Lower lobe of right lung (tissue), 2 donors: ENCODE measurements around the gene CLCA1. TPM values are rescaled to one million over a fixed set of nuclear protein-coding genes. Genes with fewer than 3 reads are reported as not detected.

Source experiments
- ATAC-seq, 2 donors: fragments of 200-7000 bp; cut with Tn5 transposase; one replicate each; pipeline ENCODE4 v1.9.1; 2020 to 2022; ENCODE audit warnings: mild to moderate bottlenecking in 2 of 2, moderate library complexity in 2 of 2
- DNase-seq: peaks from one replicate; pipeline ENCODE4 v3.0.0-alpha.2; 2020
- H3K27ac ChIP-seq: fragments of 200-600 bp; one replicate; pipeline ENCODE4 v1.8.0; 2022
- H3K27me3 ChIP-seq: fragments of 200-600 bp; one replicate; pipeline ENCODE4 v1.8.0; 2022; ENCODE audit warnings: low read depth
- H3K36me3 ChIP-seq: fragments of 200-600 bp; one replicate; pipeline ENCODE4 v1.8.0; 2022; ENCODE audit warnings: mild to moderate bottlenecking
- H3K4me1 ChIP-seq: fragments of 200-600 bp; one replicate; pipeline ENCODE4 v1.8.0; 2022
- H3K4me3 ChIP-seq: fragments of 200-600 bp; one replicate; pipeline ENCODE4 v1.8.0; 2022; ENCODE audit warnings: mild to moderate bottlenecking
- H3K9me3 ChIP-seq: fragments of 200-600 bp; one replicate; pipeline ENCODE4 v1.8.0; 2022
- CTCF ChIP-seq: fragments of 200-600 bp; IDR thresholded peaks from one replicate; pipeline ENCODE4 v1.8.0; 2022; ENCODE audit warnings: antibody characterized with exemption, mild to moderate bottlenecking
- intact Hi-C: fragments of 100-400 bp; cut with DNase I; formaldehyde crosslinking; loops from one replicate; pipeline ENCODE4 v1.11.0; 2022
- total RNA-seq: library from RNA; stranded (reverse); fragmentation: NEBNext Ultra II Directional; extraction: Animal tissue kit (Norgen Biotek cat#: 25700); gene quantifications from one replicate; pipeline ENCODE4 v1.2.1, GENCODE V29; 2021
- donor health status: DM: no; HTN: yes; CAD: no; lungs with severe emphysema.

The CLCA1 gene
- total RNA-seq, 1 donor from 2014 or later: not detected

GRCh38 chr1:86507935-86508582, 39.3 kb downstream of the CLCA1 start:
- no peaks in the 10 kb centered on the region for H3K9me3 ChIP-seq

GRCh38 chr1:86508583-86508969, 39.8 kb downstream of the CLCA1 start:
- TF ChIP-seq CTCF: no peak
- DNase-seq (no peak), ATAC-seq (no peak)

More at GRCh38 chr1:86507935-86508582, 39.3 kb downstream of the CLCA1 start:
- Histone ChIP-seq H3K4me1 (peaks cover 15% of the 10 kb centered on the region), H3K4me3 (no peak overlapping the region), H3K36me3 (no peaks in the 10 kb centered on the region), H3K27ac (no peak overlapping the region), H3K27me3 (no peaks in the 10 kb centered on the region)
- peak; percentile 58 to 65 for ATAC-seq
- no peak for DNase-seq
- TF ChIP-seq CTCF: peak; percentile 58
- intact Hi-C loops: no loop called here

GRCh38 chr1:86515597-86515996, 46.9 kb downstream of the CLCA1 start:
- Histone ChIP-seq H3K36me3 (no peaks in the 10 kb centered on the region), H3K4me1 (peaks cover 6% of the 10 kb centered on the region), H3K4me3 (no peak overlapping the region), H3K9me3 (no peaks in the 10 kb centered on the region), H3K27ac (no peak overlapping the region), H3K27me3 (no peaks in the 10 kb centered on the region)
- no peak for DNase-seq
- peak; percentile 44 for TF ChIP-seq CTCF
- peak in 1 of 2 donors; percentile 40 for ATAC-seq
- intact Hi-C loops: no loop called here

More at GRCh38 chr1:86508583-86508969, 39.8 kb downstream of the CLCA1 start:
- intact Hi-C loops: no loop called here
- no peaks in the 10 kb centered on the region for H3K9me3 ChIP-seq
- H3K4me3 ChIP-seq: no peak overlapping the region
- H3K27ac ChIP-seq: no peak overlapping the region
- no peaks in the 10 kb centered on the region for H3K27me3 ChIP-seq
- H3K36me3 ChIP-seq: no peaks in the 10 kb centered on the region
- peaks cover 15% of the 10 kb centered on the region for H3K4me1 ChIP-seq

GRCh38 chr1:86516335-86516734, 47.6 kb downstream of the CLCA1 start:
- Histone ChIP-seq H3K27ac (no peak overlapping the region), H3K27me3 (no peaks in the 10 kb centered on the region), H3K4me3 (no peak overlapping the region), H3K36me3 (no peaks in the 10 kb centered on the region), H3K9me3 (no peaks in the 10 kb centered on the region), H3K4me1 (peaks cover 6% of the 10 kb centered on the region)
- intact Hi-C loops: no loop called here
- no peak for TF ChIP-seq CTCF
- ATAC-seq (no peak), DNase-seq (no peak)

- ATAC-seq (peak; percentile 65 to 70), DNase-seq (no peak)
- no peak overlapping the region for H3K4me3 ChIP-seq
- no peaks in the 10 kb centered on the region for H3K27me3 ChIP-seq
- no peaks in the 10 kb centered on the region for H3K9me3 ChIP-seq
- no peak overlapping the region for H3K27ac ChIP-seq
- peaks cover 6% of the 10 kb centered on the region for H3K4me1 ChIP-seq
- H3K36me3 ChIP-seq: no peaks in the 10 kb centered on the region
- intact Hi-C loops: no loop called here
- TF ChIP-seq CTCF: no peak
Observed at GRCh38 chr1:86517336-86517735, 48.6 kb downstream of the CLCA1 start.
